ENCODE results near the gene GNGT2.
A peak's percentile ranks its signal among the peaks of the same experiment; 100 is the strongest.

GNGT2 gene

GRCh38 chr17:49229076-49229804 lies 18.9 kb upstream of the GNGT2 start:
- no peak for DNase-seq

- peak; percentile 66 for DNase-seq
Observed at GRCh38 chr17:49227436-49228261, 17.3 kb upstream of the GNGT2 start.

DNA sequence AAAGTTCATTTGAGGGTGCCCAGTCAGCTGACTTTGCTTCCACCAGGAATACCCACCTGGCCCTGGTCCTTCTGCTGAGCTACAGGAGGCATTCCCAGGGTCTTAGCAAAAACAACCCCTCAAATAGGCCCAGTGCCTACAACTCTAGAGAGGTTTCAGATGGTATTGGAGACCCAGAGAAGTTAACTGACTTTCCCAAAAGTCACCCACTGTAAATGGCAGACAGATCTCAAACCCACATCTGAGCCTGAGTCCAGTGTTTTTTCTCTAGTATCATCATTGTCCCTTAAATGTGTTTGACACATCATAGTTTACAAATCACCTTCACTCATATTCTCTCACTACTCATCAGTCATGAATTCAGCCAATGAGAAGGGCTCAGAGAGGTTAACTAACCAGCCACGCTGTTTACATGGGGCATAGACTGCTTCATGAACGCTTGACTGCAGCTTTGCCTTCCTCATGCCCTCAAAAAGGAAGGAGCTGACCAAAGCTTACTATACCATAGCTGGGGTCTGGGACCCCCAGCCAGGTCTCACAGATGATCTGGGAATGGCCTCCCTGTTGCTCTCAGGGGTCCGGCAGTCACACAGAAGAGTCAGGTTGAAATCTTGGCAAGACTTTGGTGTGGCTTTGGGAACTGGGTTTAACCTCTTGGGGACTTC lies 16.5 kb upstream of the GNGT2 start:
- no peak for DNase-seq

DNA sequence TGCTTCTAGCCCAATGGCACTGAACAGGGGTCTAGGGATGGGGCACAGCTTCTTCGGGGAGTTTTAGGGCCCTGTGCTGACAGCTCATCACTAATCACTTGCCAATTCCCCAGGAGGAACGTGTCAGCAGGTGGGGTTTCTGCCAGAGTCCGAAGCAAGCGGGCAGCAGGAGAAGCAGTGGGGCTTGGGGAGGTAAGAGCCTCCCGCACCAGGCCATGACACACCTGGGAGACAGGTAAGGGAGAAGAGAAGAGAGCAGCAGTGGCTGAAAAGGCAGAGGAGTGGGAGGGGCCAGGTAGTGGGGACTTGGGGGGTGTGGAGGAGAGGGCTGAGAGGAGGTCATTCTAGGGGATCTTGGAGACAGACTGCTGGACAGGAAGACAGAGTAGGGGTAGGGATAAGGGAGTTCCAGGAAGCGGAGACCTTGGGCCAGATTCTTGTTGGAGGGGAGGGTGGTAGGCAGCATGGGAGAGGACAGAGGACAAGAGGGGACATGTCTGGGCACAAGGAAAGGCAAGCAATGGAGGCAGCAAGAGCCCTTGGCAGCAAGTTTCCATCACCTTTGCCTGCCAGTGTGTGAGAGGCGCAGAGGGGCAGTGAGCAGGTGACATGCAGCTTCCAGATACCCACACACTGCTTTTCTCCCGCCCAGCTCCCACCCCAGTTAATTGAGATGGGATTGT lies 15.3 kb upstream of the GNGT2 start:
- no peak for DNase-seq

GRCh38 chr17:49224997-49225337 lies 14.6 kb upstream of the GNGT2 start:
- no peak for DNase-seq

DNA sequence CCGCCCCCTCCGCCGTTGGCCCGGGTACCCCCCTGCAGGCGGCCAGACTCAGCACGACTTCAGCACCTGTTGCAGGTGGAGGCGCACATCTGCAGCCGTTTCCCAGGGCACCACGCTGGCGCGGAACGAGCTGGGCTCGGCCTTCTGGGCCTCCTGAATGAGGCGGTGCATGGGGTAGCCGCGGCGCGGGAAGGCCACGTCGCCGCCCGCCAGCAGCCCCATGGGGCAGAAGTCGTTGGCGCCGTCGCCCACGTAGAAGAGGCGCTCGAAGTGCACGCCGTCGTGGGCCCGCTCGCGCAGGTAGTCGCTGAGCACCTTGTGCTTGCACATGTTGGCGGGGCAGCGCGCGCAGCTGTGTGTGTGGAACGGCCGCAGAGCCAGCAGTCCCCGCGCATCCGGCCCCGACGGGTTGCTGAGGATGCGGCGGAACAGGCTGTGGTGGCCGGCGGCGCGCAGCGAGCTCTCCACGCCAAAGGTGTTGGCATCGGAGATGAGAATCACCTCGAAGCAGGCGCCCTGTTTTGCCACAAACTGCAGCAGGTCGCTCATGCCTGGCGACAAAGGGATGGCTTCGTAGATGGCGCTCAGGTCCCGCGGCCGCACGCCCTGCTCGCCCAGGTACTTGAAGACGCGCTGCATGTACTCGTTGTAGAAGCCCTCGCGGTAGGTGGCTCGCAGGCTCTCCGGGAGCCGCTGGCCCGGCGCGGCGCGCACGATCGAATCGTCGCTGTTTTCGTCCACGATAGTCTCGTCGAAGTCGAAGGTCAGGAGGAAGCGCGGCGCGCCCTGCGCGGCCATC lies 14.0 kb upstream of the GNGT2 start:
- DNase-seq: peak; percentile 25

GRCh38 chr17:49223517-49224197 lies 13.3 kb upstream of the GNGT2 start:
- DNase-seq: peak; percentile 57

- DNase-seq: no peak
Observed at GRCh38 chr17:49223168-49223516, 12.8 kb upstream of the GNGT2 start.

DNA sequence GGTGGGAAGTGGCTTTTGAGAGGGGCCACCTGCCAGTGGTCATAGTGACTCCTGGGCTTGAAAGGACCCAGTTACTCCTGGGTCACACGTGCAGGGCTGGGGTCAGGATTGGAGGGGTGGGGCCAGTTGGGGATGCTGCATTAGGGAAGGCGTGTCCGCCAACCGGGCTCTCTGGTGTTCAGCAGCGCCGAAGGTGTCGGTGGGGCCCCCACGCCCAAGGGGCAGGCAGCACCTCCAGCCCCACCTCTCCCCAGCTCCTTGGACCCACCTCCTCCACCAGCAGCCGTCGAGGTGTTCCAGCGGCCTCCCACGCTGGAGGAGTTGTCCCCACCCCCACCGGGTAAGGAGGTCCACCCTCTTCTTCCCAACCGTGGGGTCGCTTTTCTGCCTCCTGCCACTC lies 9.6 kb upstream of the GNGT2 start:
- DNase-seq: no peak

DNA sequence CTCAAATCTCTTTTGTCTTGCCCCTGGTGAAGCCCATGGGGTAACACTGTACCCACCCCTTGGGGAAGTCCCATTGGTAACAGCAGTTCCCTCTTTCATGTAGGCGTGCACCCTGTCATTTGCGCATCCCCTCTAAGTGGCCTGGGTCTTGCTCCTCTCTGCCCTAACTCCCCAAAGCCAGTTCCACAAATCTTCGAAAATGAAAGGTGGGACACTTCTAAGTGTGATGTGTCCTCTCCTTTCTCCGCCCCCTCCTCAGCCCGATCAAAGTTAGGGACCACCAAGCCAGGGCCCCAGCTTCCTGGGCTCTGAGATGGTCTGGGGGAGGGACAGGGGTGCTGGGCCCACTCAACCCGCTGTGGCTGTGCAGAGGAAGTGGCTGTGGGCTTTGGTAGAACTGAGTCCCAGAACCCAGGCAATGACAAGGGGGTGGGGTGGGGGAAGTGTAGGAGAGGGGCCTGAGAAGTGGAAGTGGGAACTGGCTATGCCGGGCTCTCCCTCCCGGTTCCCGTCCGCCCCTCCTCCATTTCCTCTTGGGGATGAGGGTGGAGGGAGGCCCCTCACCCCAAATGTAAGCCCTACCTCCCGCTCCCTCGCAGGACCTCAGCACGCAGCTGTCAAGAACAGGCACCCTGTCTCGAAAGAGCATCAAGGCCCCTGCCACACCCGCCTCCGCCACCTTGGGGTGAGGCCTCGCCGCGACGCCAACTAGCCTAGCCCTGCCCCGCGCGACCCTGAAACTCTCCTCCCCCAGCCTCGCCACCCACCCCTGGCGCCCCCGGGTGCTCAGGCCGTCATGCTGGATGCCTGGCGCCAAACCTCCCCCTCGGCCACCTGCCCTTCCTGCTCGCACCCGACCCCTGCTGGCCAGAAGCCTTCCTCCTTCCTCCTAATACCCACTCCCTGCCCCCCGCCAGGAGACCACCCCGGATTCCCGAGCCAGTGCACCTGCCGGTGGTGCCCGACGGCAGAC lies 8.9 kb upstream of the GNGT2 start:
- DNase-seq: peak; percentile 47

- DNase-seq: peak; percentile 51
Observed at GRCh38 chr17:49217651-49218413, 7.5 kb upstream of the GNGT2 start.

DNA sequence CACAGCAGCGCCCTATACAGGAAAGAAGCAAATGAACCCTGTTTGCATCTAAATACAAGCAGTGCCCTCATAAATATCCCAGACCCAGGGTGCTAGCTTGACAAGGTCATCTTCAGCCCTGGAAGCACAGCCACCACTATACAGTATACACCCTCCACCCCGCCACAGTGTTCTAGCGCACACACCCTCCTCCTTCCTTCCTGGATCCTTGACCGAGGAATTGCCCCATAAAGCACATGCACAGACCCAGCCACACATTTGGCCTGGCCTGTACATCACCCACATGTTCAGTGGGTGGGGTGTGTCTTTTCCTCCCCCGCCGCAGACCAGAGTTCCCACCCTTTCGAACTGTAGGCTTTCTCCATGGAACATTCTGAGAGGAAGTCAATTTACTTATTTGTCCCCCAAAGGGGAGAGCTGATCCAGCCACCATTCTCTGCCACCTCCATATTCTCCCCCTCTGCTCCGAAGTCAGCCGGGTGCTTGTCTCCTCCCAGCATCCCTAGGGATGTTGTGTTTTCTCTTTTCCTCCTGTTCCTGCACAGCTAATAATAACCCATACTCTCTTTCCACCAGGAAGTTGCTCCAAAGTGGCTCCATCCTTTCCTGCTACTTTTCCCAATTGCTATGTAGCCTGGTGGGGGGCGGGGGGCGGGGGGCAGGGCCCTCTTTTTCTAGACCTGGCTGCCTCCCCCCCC lies 6.7 kb upstream of the GNGT2 start:
- DNase-seq: no peak

DNA sequence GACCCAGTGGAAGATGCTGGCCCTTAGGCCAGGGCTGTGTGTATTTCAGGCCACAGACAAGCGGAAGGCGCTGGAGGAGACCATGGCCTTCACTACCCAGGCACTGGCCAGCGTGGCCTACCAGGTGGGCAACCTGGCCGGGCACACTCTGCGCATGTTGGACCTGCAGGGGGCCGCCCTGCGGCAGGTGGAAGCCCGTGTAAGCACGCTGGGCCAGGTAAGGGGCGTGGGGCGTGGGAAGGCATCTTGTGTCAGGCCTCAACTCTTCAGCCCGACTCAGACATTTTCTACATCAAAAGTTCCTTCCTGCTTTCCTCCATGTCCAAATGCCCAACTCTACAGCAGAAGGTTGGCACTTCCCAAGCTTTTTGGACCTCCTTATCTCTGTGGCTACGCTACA lies 6.1 kb upstream of the GNGT2 start:
- no peak for DNase-seq

DNA sequence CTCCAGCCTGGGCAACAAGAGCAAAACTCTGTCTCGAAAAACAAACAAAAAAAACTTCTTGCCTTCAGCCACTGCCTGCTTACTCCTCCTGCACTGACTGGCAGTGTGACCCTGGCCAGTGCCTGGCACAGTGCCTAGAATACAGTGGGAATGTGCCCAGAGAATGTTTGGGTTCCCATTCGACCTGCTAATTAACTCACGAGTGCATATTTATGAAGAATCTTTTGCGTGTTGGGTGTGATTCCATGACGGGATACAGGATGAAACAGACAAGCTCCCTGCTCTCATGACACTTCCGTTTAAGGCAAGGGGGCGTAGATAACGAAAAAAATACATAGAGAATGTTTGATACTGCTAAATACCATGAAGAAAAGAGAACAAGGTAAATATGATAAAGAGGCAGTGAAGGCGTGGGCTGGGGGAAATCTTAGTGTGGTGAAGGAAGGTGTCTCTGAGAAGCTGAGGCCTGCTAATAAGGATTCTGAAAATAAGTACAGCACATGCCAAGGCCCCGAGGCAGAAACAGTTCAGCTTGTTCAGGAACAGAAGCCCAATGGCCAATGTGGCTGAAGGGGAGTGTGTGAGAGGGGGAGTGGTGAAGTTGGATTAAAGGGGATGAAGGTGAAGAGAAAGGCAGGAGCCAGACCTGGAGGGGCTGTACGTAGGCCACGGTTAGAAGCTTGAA lies 4.4 kb upstream of the GNGT2 start:
- no peak for DNase-seq

GRCh38 chr17:49213847-49214246 lies 3.5 kb upstream of the GNGT2 start:
- DNase-seq: no peak

DNA sequence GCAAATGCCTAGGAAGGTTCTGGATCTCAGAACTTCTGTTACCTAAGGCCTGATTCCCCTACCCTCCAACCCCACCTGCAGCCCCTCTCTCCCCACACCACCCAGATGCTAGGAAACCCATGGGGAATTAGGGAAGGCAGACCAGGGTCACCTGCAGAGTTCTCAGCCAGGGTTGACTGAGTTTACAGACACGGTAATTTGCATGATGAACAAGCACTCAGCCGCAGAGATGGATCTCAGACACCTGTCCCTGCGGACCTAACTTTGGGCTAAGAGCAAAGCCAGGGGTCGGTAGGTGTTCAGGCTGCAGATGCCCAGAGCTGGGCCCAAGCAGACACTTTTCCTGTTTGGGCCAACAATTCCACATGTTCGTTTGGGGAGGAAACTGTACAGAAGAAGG lies 3.0 kb upstream of the GNGT2 start:
- DNase-seq: no peak

DNA sequence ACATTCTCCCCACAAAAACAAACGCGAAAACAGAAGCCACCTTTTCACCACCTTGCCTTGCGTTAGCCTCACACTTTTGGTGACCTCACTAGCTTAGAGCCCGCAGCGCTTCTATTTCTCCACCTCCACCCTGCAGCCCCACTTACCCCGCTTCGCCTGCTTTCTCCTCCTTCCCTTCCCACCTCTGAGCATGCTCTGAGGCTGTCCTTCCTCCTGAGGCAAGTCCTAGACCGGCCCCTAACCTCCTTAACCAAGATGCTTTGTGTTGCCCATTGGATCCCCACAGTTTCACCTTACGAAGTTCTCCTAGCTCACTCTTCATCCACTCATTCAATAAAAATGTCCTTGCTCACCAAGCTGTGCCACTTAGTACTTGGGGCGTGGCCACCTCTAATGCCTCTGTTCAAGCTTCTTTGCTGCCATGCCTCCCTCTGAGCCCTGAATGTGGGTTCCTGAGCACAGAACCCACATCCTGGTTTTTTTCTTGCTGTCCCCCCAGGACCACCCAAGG lies 1.3 kb downstream of the GNGT2 start:
- no peak for DNase-seq

GRCh38 chr17:49204516-49204915 lies 5.9 kb downstream of the GNGT2 start:
- no peak for DNase-seq

All from effector CD8-positive, alpha-beta T cell (primary cell).